WTC11 (cell line): Measurements from ENCODE around the gene WDR36. TPM values are rescaled to one million over a fixed set of nuclear protein-coding genes. Genes with fewer than 3 reads are reported as not detected.

Source experiments
- ATAC-seq: fragments of 200-7000 bp; cut with Tn5 transposase; 2 replicates; pipeline ENCODE4 v1.10.0; 2021; ENCODE audit warnings: mild to moderate bottlenecking, moderate library complexity
- CTCF ChIA-PET: fragments of 300-600 bp; sonication (Branson Sonifier 250); formaldehyde crosslinking; loops from one replicate; lab custom pipeline; 2021; ENCODE audit warnings: antibody characterized with exemption; lab: Charles Lee
- POLR2A ChIA-PET: fragments of 350-600 bp; sonication (Branson Sonifier 250); formaldehyde crosslinking; loops from one replicate; lab custom pipeline; 2021; ENCODE audit warnings: antibody characterized with exemption; lab: Charles Lee
- DNase-seq: peaks from one replicate; pipeline ENCODE4 v3.0.0; 2021; ENCODE audit warnings: low spot score
- H3K27ac Mint-ChIP-seq: 2 replicates; pipeline ENCODE4 v1.8.0; 2021; ENCODE audit warnings: mixed read lengths
- H3K27me3 Mint-ChIP-seq: 2 replicates; pipeline ENCODE4 v1.8.0; 2021; ENCODE audit warnings: low read depth, mild to moderate bottlenecking, moderate library complexity, mixed read lengths
- H3K36me3 Mint-ChIP-seq: 2 replicates; pipeline ENCODE4 v1.8.0; 2021; ENCODE audit warnings: mixed read lengths
- H3K4me1 Mint-ChIP-seq: 2 replicates; pipeline ENCODE4 v1.8.0; 2022; ENCODE audit warnings: mixed read lengths
- H3K4me3 Mint-ChIP-seq: 2 replicates; pipeline ENCODE4 v1.8.0; 2021; ENCODE audit warnings: mild to moderate bottlenecking, moderate library complexity, mixed read lengths
- H3K9me3 Mint-ChIP-seq: 2 replicates; pipeline ENCODE4 v1.8.0; 2021; ENCODE audit warnings: mixed read lengths
- ARID4B ChIP-seq: sonication (generic); formaldehyde crosslinking; IDR thresholded peaks from 2 replicates; pipeline ENCODE4 v1.8.0; 2023; ENCODE audit warnings: missing genetic modification reagents, mild to moderate bottlenecking, borderline replicate concordance
- ATF3 ChIP-seq: sonication (generic); formaldehyde crosslinking; conservative IDR thresholded peaks from 2 replicates; pipeline ENCODE4 v1.8.1; 2022; ENCODE audit warnings: mild to moderate bottlenecking, missing genetic modification reagents
- ATF6 ChIP-seq: sonication (generic); formaldehyde crosslinking; IDR thresholded peaks from 2 replicates; pipeline ENCODE4 v1.8.1; 2023; ENCODE audit warnings: mild to moderate bottlenecking, missing genetic modification reagents
- CDX4 ChIP-seq: fragments of 250-450 bp; sonication (Bioruptor Pico); IDR thresholded peaks from 2 replicates; pipeline ENCODE4 v1.9.0; 2021; ENCODE audit warnings: moderate library complexity, mild to moderate bottlenecking, inconsistent platforms, borderline replicate concordance
- CREB1 ChIP-seq: sonication (generic); formaldehyde crosslinking; IDR thresholded peaks from 2 replicates; pipeline ENCODE4 v1.8.0; 2023; ENCODE audit warnings: mild to moderate bottlenecking, missing genetic modification reagents
- E2F5 ChIP-seq: sonication (generic); formaldehyde crosslinking; IDR thresholded peaks from 2 replicates; pipeline ENCODE4 v1.8.1; 2022; ENCODE audit warnings: mild to moderate bottlenecking, moderate library complexity, missing genetic modification reagents
- ELF4 ChIP-seq: sonication (generic); formaldehyde crosslinking; IDR thresholded peaks from 2 replicates; pipeline ENCODE4 v1.8.1; 2022; ENCODE audit warnings: low read depth, mild to moderate bottlenecking, moderate library complexity, missing genetic modification reagents
- FOXP4 ChIP-seq: sonication (generic); formaldehyde crosslinking; IDR thresholded peaks from 2 replicates; pipeline ENCODE4 v1.8.0; 2022; ENCODE audit warnings: mild to moderate bottlenecking, missing genetic modification reagents
- HMGXB4 ChIP-seq: sonication (generic); formaldehyde crosslinking; IDR thresholded peaks from 2 replicates; pipeline ENCODE4 v1.8.1; 2023; ENCODE audit warnings: mild to moderate bottlenecking, moderate library complexity, missing genetic modification reagents
- IRF1 ChIP-seq: sonication (generic); formaldehyde crosslinking; IDR thresholded peaks from 2 replicates; pipeline ENCODE4 v1.8.0; 2023; ENCODE audit warnings: missing genetic modification reagents
- PREB ChIP-seq: sonication (generic); formaldehyde crosslinking; IDR thresholded peaks from 2 replicates; pipeline ENCODE4 v1.8.1; 2022; ENCODE audit warnings: mild to moderate bottlenecking, missing genetic modification reagents, moderate library complexity, borderline replicate concordance
- PRRX2 ChIP-seq: fragments of 250-450 bp; sonication (Bioruptor Pico); IDR thresholded peaks from 2 replicates; pipeline ENCODE4 v1.8.0; 2021; ENCODE audit warnings: mild to moderate bottlenecking
- SMAD3 ChIP-seq: sonication (generic); formaldehyde crosslinking; IDR thresholded peaks from 2 replicates; pipeline ENCODE4 v1.8.0; 2022; ENCODE audit warnings: missing genetic modification reagents, mild to moderate bottlenecking, borderline replicate concordance
- total RNA-seq: library from RNA; stranded (reverse); gene quantifications from 3 replicates; pipeline ENCODE4 v1.2.3, GENCODE V29; 2021

Gene WDR36
- total RNA-seq, 1 experiment from 2014 or later = 34.1 TPM

GRCh38 chr5:111083323-111083722 lies 8.8 kb upstream of the WDR36 start:
- no peak for ATAC-seq
- ChIA-PET POLR2A (no interaction called here), CTCF (no interaction called here)
- no peak for DNase-seq
- Mint-ChIP-seq H3K36me3 (no peaks in the 10 kb centered on the region), H3K27ac (no peak overlapping the region), H3K4me1 (no peaks in the 10 kb centered on the region), H3K9me3 (no peaks in the 10 kb centered on the region), H3K4me3 (no peak overlapping the region), H3K27me3 (peaks cover 28% of the 10 kb centered on the region)
- no peak for TF ChIP-seq CDX4 (CRISPR knock-in tag)
- TF ChIP-seq HMGXB4 = no peak
- TF ChIP-seq PREB (CRISPR knock-in tag) = no peak
- TF ChIP-seq IRF1 (CRISPR knock-in tag) = no peak
- no peak for TF ChIP-seq PRRX2 (CRISPR knock-in tag)
- TF ChIP-seq FOXP4 (CRISPR knock-in tag) = no peak

GRCh38 chr5:111095982-111096381 lies 3.8 kb downstream of the WDR36 start:
- POLR2A ChIA-PET = no interaction called here
- Mint-ChIP-seq H3K27me3 (peaks cover 12% of the 10 kb centered on the region), H3K4me1 (peaks cover 13% of the 10 kb centered on the region), H3K9me3 (peaks cover 12% of the 10 kb centered on the region), H3K4me3 (no peak overlapping the region), H3K36me3 (peaks cover 42% of the 10 kb centered on the region), H3K27ac (no peak overlapping the region)
- TF ChIP-seq CREB1 = no peak
- no peak for TF ChIP-seq ELF4 (CRISPR knock-in tag)
- no peak for TF ChIP-seq ATF3 (CRISPR knock-in tag)
- TF ChIP-seq ATF6 (CRISPR knock-in tag) = no peak
- TF ChIP-seq ARID4B (CRISPR knock-in tag) = no peak
- TF ChIP-seq E2F5 = no peak
- TF ChIP-seq SMAD3 (CRISPR knock-in tag) = no peak
- TF ChIP-seq PRRX2 (CRISPR knock-in tag) = no peak
- CTCF ChIA-PET = no interaction called here
- no peak for DNase-seq
- ATAC-seq = no peak
